HG03460 (cell line): ENCODE results near the gene CXCL12.

Experiments used
- ATAC-seq: cut with Tn5 transposase; IDR thresholded peaks from one replicate; pipeline ENCODE4 v1.9.1; 2021; ENCODE audit not compliant: unreplicated experiment

The CXCL12 gene

DNA sequence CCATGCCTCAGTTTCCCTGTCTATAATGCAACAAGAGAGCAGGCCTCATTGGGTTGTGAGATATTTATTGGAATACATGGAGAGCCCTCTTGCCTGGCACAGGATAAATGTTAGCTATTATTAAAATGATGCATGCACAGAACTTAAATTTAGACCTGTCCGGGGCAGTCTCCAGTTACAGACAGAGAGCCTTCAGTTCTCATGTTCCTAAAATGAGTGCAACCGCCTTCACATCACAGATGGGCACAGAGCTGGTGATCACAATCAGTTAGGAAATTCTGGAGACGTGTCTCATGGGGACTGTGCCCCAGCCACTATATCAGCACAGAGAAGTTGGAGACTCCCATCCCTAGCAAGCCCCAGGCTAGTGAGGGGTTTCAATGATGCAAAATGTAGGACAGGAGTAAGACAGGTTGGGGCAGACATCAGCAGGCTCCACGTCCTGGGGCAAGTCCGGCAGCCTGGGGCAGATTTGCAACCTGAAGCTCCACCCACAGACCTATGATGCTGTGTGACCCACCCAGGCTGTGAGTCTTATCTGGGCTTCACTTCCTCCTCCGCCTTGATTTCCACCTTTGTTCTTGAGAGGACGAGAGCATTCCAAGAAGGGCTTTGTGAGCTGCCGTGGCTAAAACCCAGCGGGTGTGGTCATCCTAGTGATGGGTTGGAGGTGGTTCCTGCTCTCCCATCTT is 49.4 kb downstream of the CXCL12 start:
- ATAC-seq: no peak

- ATAC-seq: no peak
These were observed 50.2 kb downstream of the CXCL12 start for GRCh38 chr10:44334621-44335184.

DNA sequence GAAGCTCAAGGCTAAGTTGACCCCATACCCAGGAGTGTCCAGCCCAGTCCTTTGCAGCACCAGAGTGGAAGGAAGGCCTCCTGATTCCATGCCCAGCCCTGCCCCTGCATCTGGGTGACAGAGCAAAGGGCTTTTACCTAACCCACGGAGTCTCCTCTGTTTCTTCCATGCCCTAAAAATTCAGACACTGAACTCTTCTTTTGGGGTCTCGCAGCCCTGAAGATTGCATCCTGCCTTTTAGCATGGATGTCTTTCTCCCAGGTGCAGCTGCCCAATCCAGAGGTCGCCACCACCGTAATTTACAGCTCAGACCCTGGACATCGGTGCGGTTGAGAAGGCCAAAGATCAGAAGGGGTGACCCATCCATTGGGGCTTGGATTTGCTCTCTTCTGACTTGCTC is 50.8 kb downstream of the CXCL12 start:
- ATAC-seq: no peak

- ATAC-seq: no peak
These were observed 51.4 kb downstream of the CXCL12 start for GRCh38 chr10:44333511-44333910.

GRCh38 chr10:44332465-44332864 is 52.4 kb downstream of the CXCL12 start:
- ATAC-seq: no peak

- ATAC-seq: no peak
These were observed 54.5 kb downstream of the CXCL12 start for GRCh38 chr10:44330431-44330830.

- ATAC-seq: no peak
These were observed 57.4 kb downstream of the CXCL12 start for GRCh38 chr10:44327461-44327860.
